ENCODE data around the gene UBE2V1.

UBE2V1 gene

DNA sequence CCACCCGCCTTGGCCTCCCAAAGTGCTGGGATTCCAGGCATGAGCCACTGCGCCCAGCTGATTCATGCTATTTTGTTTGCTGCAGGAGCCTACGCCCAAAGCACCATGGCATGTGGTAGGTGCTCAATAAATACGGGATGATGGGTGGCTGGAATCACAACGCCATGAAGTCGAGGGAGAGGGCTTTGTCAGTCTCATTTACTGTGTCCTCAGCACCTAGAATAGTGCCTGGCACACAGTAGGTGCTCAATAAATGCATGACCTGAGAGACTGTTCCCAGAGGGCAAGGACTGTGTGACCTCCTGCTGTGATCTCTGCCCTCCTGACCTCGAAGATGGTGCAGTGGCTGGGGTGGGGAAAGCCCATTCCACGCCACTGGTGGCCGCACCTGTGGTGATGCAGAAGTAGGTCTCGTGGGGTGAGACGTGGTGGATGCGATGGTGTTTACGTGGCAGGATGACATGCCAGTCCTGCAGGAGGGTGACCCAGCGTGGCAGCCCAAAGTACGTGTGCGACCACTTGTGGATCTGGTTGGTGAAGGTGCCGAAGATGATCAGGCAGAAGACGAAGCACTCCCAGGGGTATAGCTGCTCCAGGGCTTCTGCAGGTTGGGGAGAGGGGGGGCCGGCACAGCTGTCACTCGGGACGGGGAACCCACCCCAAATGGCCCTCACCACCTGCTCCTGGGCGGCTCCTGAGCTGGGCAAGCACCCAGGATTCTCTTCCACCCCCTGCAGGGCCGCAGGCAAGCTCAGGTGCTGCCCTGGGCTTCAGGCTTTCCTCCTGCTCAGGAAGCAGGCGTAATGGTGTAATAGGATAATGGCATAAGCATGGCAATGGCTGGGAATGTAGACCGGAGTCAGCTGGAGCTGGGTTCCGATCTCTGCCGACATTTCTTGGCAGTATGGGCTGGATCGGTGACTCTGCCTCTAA is 14.9 kb upstream of the UBE2V1 start:
- Histone ChIP-seq H3K9me3 (ENCODE audit: control insufficient read depth, low read length) (no peaks in the 10 kb centered on the region), H2BK120ac (ENCODE audit: low read depth, low read length) (no peak overlapping the region)

DNA sequence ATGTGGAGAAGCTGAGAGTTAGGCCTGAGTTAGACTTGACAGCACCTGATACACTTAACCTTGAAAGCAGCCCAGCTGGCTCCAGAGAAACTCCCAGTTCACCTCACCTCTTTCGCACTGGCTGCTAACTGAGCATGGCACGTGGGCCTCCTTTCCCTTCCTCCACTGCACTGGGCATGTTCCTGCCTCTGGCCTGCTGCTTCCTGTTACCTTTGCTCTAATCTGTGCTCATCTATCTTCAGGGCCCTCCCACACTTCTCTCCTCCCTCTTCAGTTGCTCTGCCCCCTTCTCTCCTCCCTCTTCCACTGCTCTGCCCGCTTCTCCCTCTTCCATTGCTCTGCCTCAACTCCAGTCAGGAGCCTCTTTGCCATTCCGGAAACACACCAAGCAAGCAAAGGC is 13.7 kb upstream of the UBE2V1 start:
- Histone ChIP-seq H2BK5ac (ENCODE audit: low read depth, low read length, poor library complexity, severe bottlenecking) (no peak overlapping the region), H3K36me3 (ENCODE audit: control insufficient read depth in 1 of 2, insufficient read depth in 2 of 2, low read depth in 1 of 2, low read length in 2 of 2) (peaks cover 66 to 80% of the 10 kb centered on the region in 2 experiments), H2AK5ac (ENCODE audit: low read length, severe bottlenecking) (peak overlapping the region; percentile 45), H3K18ac (ENCODE audit: low read depth in 1 of 2, low read length in 2 of 2) (no peak overlapping the region), H3K23ac (ENCODE audit: low read length in 2 of 2) (no peak overlapping the region), H3K79me1 (replicated peaks; ENCODE audit: low read length, poor library complexity, severe bottlenecking) (peaks cover 43% of the 10 kb centered on the region), H4K91ac (ENCODE audit: low read length) (no peak overlapping the region), H3K4me2 (ENCODE audit: low read length, poor library complexity, severe bottlenecking) (no peak overlapping the region), H2BK15ac (ENCODE audit: low read depth, poor library complexity, severe bottlenecking) (no peak overlapping the region), H4K8ac (ENCODE audit: low read length) (no peak overlapping the region), H3K4ac (ENCODE audit: low read depth in 1 of 2, low read length in 2 of 2) (no peak overlapping the region), H3K4me1 (ENCODE audit: control insufficient read depth, insufficient read depth, low read depth, low read length) (peaks cover 20% of the 10 kb centered on the region), H3K9ac (ENCODE audit: low read length) (no peak overlapping the region), H3K4me3 (ENCODE audit: insufficient read depth in 1 of 2, low read depth in 1 of 2, low read length in 2 of 2) (no peak overlapping the region), H3K9me3 (ENCODE audit: control insufficient read depth, low read length) (peaks cover 2% of the 10 kb centered on the region), H2BK120ac (ENCODE audit: low read depth, low read length) (no peak overlapping the region), H3K27me3 (ENCODE audit: control insufficient read depth in 1 of 2, insufficient read depth in 1 of 2, low read length in 2 of 2) (no peaks in the 10 kb centered on the region), H2BK12ac (ENCODE audit: low read length in 2 of 2) (no peak overlapping the region), H2AFZ (ENCODE audit: low read depth, low read length) (no peak overlapping the region), H3K27ac (ENCODE audit: low read length, poor library complexity, severe bottlenecking) (no peak overlapping the region), H3K14ac (ENCODE audit: low read length in 2 of 2) (no peak overlapping the region)
- DNase-seq: no peak
- 70% methylated on average over 4 of the region's 4 CpGs for WGBS

More for the DNA sequence above, 14.9 kb upstream of the UBE2V1 start:
- Histone ChIP-seq H3K4me2 (ENCODE audit: low read length, poor library complexity, severe bottlenecking) (no peak overlapping the region), H4K91ac (ENCODE audit: low read length) (no peak overlapping the region), H4K8ac (ENCODE audit: low read length) (no peak overlapping the region), H2AFZ (ENCODE audit: low read depth, low read length) (no peak overlapping the region), H2AK5ac (ENCODE audit: low read length, severe bottlenecking) (no peak overlapping the region), H2BK5ac (ENCODE audit: low read depth, low read length, poor library complexity, severe bottlenecking) (no peak overlapping the region), H2BK12ac (ENCODE audit: low read length in 2 of 2) (no peak overlapping the region), H3K9ac (ENCODE audit: low read length) (no peak overlapping the region), H2BK15ac (ENCODE audit: low read depth, poor library complexity, severe bottlenecking) (no peak overlapping the region), H3K4me1 (ENCODE audit: control insufficient read depth, insufficient read depth, low read depth, low read length) (peaks cover 20% of the 10 kb centered on the region), H3K79me1 (replicated peaks; ENCODE audit: low read length, poor library complexity, severe bottlenecking) (peaks cover 49% of the 10 kb centered on the region), H3K23ac (ENCODE audit: low read length in 2 of 2) (no peak overlapping the region), H3K27ac (ENCODE audit: low read length, poor library complexity, severe bottlenecking) (no peak overlapping the region), H3K18ac (ENCODE audit: low read depth in 1 of 2, low read length in 2 of 2) (no peak overlapping the region), H3K27me3 (ENCODE audit: control insufficient read depth in 1 of 2, insufficient read depth in 1 of 2, low read length in 2 of 2) (no peaks in the 10 kb centered on the region), H3K14ac (ENCODE audit: low read length in 2 of 2) (no peak overlapping the region), H3K4me3 (ENCODE audit: insufficient read depth in 1 of 2, low read depth in 1 of 2, low read length in 2 of 2) (no peak overlapping the region), H3K36me3 (ENCODE audit: control insufficient read depth in 1 of 2, insufficient read depth in 2 of 2, low read depth in 1 of 2, low read length in 2 of 2) (peaks cover 73 to 84% of the 10 kb centered on the region in 2 experiments), H3K4ac (ENCODE audit: low read depth in 1 of 2, low read length in 2 of 2) (no peak overlapping the region)
- DNase-seq: no peak
- WGBS: 97% methylated on average over 28 of the region's 28 CpGs

DNA sequence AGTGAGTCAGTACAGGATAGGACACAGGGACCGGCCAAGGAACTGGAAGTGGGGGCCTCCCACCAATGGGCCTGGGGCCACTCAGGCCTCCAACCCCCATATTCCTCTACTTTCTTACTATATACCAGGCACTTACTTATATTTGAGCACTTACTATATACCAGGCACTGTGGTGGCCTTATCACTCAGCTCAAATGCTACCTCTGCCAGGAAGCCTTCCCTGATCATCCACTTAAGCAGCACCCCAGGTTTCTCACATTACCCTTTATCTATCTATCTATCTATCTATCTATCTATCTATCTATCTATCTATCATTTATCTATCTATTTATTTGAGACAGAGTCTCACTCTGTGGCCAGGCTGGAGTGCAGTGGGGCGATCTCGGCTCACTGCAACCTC is 12.3 kb upstream of the UBE2V1 start:
- Histone ChIP-seq H3K27me3 (ENCODE audit: control insufficient read depth in 1 of 2, insufficient read depth in 1 of 2, low read length in 2 of 2) (no peaks in the 10 kb centered on the region), H3K4ac (ENCODE audit: low read depth in 1 of 2, low read length in 2 of 2) (no peak overlapping the region), H3K4me1 (ENCODE audit: control insufficient read depth, insufficient read depth, low read depth, low read length) (peaks cover 16% of the 10 kb centered on the region)

DNA sequence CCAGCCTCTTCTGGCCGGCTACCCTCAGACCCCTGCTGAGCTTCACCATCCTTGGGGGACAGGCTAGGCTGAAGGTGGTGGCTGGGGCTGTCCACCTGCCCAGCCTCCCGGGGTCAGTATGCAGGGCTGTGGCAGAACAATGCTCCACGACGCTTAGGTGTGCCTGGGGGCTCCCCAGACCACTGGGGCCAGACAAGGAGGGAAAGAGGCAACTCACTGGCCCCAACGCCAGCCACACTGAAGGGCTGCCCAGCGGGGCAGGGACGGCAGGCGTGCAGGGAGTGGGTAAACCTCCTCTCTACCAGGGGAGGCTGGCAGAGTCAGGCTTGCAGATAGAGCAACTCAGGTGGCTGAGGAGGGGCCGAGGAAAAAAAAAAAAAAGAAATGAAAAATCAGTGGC is 11.5 kb upstream of the UBE2V1 start:
- Histone ChIP-seq H3K4me1 (ENCODE audit: control insufficient read depth, insufficient read depth, low read depth, low read length) (peaks cover 10% of the 10 kb centered on the region), H3K4me3 (ENCODE audit: insufficient read depth in 1 of 2, low read depth in 1 of 2, low read length in 2 of 2) (no peak overlapping the region), H3K18ac (ENCODE audit: low read depth in 1 of 2, low read length in 2 of 2) (no peak overlapping the region), H3K27me3 (ENCODE audit: control insufficient read depth in 1 of 2, insufficient read depth in 1 of 2, low read length in 2 of 2) (no peaks in the 10 kb centered on the region), H4K8ac (ENCODE audit: low read length) (no peak overlapping the region), H2BK5ac (ENCODE audit: low read depth, low read length, poor library complexity, severe bottlenecking) (no peak overlapping the region), H4K91ac (ENCODE audit: low read length) (no peak overlapping the region), H3K14ac (ENCODE audit: low read length in 2 of 2) (no peak overlapping the region), H3K27ac (ENCODE audit: low read length, poor library complexity, severe bottlenecking) (no peak overlapping the region), H2AFZ (ENCODE audit: low read depth, low read length) (no peak overlapping the region), H3K9me3 (ENCODE audit: control insufficient read depth, low read length) (peaks cover 7% of the 10 kb centered on the region), H2BK120ac (ENCODE audit: low read depth, low read length) (no peak overlapping the region), H3K4ac (ENCODE audit: low read depth in 1 of 2, low read length in 2 of 2) (no peak overlapping the region), H3K4me2 (ENCODE audit: low read length, poor library complexity, severe bottlenecking) (no peak overlapping the region), H2BK12ac (ENCODE audit: low read length in 2 of 2) (no peak overlapping the region), H2BK15ac (ENCODE audit: low read depth, poor library complexity, severe bottlenecking) (no peak overlapping the region), H3K9ac (ENCODE audit: low read length) (no peak overlapping the region), H2AK5ac (ENCODE audit: low read length, severe bottlenecking) (no peak overlapping the region), H3K23ac (ENCODE audit: low read length in 2 of 2) (no peak overlapping the region), H3K36me3 (ENCODE audit: control insufficient read depth in 1 of 2, insufficient read depth in 2 of 2, low read depth in 1 of 2, low read length in 2 of 2) (peaks cover 56 to 70% of the 10 kb centered on the region in 2 experiments), H3K79me1 (replicated peaks; ENCODE audit: low read length, poor library complexity, severe bottlenecking) (peaks cover 36% of the 10 kb centered on the region)
- DNase-seq: no peak
- WGBS: 97% methylated on average over 9 of the region's 9 CpGs

More for the DNA sequence above, 12.3 kb upstream of the UBE2V1 start:
- peaks cover 43% of the 10 kb centered on the region for H3K79me1 ChIP-seq (replicated peaks; ENCODE audit: low read length, poor library complexity, severe bottlenecking)
- no peak overlapping the region for H3K4me2 ChIP-seq (ENCODE audit: low read length, poor library complexity, severe bottlenecking)
- H3K9me3 ChIP-seq (ENCODE audit: control insufficient read depth, low read length): peaks cover 7% of the 10 kb centered on the region
- peaks cover 62 to 75% of the 10 kb centered on the region in 2 experiments for H3K36me3 ChIP-seq (ENCODE audit: control insufficient read depth in 1 of 2, insufficient read depth in 2 of 2, low read depth in 1 of 2, low read length in 2 of 2)
- no peak for DNase-seq
- no peak overlapping the region for H3K23ac ChIP-seq (ENCODE audit: low read length in 2 of 2)
- H3K9ac ChIP-seq (ENCODE audit: low read length): no peak overlapping the region
- H2BK5ac ChIP-seq (ENCODE audit: low read depth, low read length, poor library complexity, severe bottlenecking): no peak overlapping the region
- H3K14ac ChIP-seq (ENCODE audit: low read length in 2 of 2): no peak overlapping the region
- H3K4me3 ChIP-seq (ENCODE audit: insufficient read depth in 1 of 2, low read depth in 1 of 2, low read length in 2 of 2): no peak overlapping the region
- H3K27ac ChIP-seq (ENCODE audit: low read length, poor library complexity, severe bottlenecking): no peak overlapping the region
- no peak overlapping the region for H2AK5ac ChIP-seq (ENCODE audit: low read length, severe bottlenecking)
- no peak overlapping the region for H4K8ac ChIP-seq (ENCODE audit: low read length)
- no peak overlapping the region for H2BK120ac ChIP-seq (ENCODE audit: low read depth, low read length)
- H4K91ac ChIP-seq (ENCODE audit: low read length): no peak overlapping the region
- no peak overlapping the region for H2BK15ac ChIP-seq (ENCODE audit: low read depth, poor library complexity, severe bottlenecking)
- H2AFZ ChIP-seq (ENCODE audit: low read depth, low read length): no peak overlapping the region
- WGBS: 98% methylated on average over 3 of the region's 3 CpGs
- no peak overlapping the region for H3K18ac ChIP-seq (ENCODE audit: low read depth in 1 of 2, low read length in 2 of 2)
- no peak overlapping the region for H2BK12ac ChIP-seq (ENCODE audit: low read length in 2 of 2)
